LNCaP clone FGC (cell line): Measurements from ENCODE around the gene KIF7.

Experiments used
- DNase-seq: peaks from one replicate; pipeline ENCODE4 v3.0.0-alpha.2; 2011; ENCODE audit warnings: low read depth
- H3K4me3 ChIP-seq: 2 replicates; pipeline ENCODE4 v1.5.1; 2011; ENCODE audit warnings: mild to moderate bottlenecking, low read depth, low read length, control low read depth
- CTCF ChIP-seq: IDR thresholded peaks from 2 replicates; pipeline ENCODE4 v1.5.1; 2012; ENCODE audit warnings: mild to moderate bottlenecking; ENCODE audit not compliant: control insufficient read depth, insufficient read depth; ENCODE audit errors: extremely low read depth

The KIF7 gene

DNA sequence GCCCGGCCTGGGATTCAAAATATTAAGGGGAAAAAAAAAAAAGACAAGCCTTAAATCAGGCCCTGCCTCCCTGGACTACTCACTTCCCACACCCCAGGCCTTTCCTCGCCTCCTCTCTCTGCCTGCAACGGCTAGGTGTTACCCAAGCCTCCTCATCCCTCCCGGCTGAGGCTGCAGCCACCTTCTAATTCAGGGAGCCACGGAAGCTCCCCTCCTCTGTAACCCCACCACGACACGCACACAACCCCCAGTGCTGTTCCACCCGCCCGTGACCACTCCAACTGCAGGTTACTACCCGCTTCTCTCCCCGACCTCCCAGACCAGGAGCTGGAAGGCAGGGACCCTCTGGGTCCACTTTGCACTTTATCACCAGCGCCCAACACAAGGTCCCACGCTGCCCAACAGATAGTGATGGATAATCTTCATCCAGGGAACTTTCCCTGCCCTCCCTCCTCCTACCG is 936 bp downstream of the KIF7 start:
- H3K4me3 ChIP-seq = peak overlapping the region; percentile 42
- no peak for TF ChIP-seq CTCF
- DNase-seq = no peak

- TF ChIP-seq CTCF = no peak
- DNase-seq = no peak
- H3K4me3 ChIP-seq = no peak overlapping the region
Measured at GRCh38 chr15:89653578-89653977, 1.7 kb downstream of the KIF7 start.

GRCh38 chr15:89652666-89653065 is 2.6 kb downstream of the KIF7 start:
- no peak for TF ChIP-seq CTCF
- DNase-seq = no peak
- no peak overlapping the region for H3K4me3 ChIP-seq

- no peak for TF ChIP-seq CTCF
- no peak for DNase-seq
- no peak overlapping the region for H3K4me3 ChIP-seq
Measured at GRCh38 chr15:89652131-89652530, 3.1 kb downstream of the KIF7 start.

GRCh38 chr15:89649716-89650115 is 5.6 kb downstream of the KIF7 start:
- DNase-seq = no peak
- TF ChIP-seq CTCF = no peak
- H3K4me3 ChIP-seq = no peak overlapping the region

DNA sequence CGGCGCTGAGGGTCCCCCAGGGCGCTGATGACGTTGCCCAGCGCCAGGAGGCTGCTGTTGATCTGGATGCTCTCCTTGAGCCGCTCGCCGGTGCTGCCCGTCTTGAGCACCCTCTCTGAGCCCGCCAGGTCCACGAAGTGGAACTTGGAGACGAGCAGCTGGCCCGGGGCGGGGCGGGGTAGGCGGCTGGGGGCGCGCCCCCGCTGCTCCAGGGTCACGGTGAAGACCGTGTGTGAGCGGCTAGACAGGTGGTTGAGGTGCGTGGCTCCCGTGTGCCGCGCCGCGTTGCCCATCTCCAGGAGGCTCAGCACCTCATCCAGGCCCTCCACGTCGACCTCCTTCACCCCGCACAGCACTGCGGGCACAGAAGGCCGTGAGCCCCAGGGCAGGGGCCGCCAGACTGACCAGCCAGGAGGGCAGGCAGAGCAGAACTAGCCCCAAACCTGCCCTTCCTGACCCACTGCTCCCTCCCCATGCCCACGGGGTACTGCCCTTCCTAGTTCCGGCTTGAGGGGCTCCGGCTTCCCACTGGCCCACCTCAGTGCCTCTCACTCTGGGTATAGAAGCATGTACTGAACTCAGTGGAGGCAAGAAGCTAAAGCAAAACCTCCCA is 6.1 kb downstream of the KIF7 start:
- no peak for TF ChIP-seq CTCF
- no peak overlapping the region for H3K4me3 ChIP-seq
- no peak for DNase-seq
